ENCODE results near the gene STAC2.
"Not testable (repeated sequence)": the region's sequence is repeated elsewhere in the genome, so short reads cannot be mapped to it uniquely, and the experiment has no call there.

The STAC2 gene

DNA sequence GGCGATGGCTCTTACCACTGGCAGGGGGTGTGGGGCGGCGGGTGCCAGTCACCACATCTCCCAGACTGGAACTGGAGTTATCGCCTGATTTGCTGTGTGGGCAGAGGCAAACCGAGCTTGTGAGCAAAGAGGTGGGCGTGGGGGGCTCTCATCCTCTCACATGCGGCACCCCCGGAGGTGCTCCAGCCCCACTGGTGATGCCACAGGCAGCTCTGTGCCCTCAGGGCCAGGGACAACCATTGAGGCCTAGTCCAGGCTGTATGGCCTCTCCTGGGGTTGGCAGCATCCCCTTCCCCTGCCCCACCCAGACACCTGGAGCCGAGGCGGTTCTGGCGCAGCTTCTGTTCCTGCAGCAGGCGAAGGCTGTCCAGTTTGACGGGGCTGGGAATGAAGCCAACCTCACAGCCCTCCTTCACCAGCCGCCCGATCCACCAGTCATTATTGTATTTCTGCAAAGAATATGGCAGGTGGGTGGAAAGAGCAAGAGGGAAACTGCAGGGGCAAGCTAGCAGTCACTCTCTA is 39.2 kb downstream of the STAC2 start:
- FAIRE-seq: no peak

DNA sequence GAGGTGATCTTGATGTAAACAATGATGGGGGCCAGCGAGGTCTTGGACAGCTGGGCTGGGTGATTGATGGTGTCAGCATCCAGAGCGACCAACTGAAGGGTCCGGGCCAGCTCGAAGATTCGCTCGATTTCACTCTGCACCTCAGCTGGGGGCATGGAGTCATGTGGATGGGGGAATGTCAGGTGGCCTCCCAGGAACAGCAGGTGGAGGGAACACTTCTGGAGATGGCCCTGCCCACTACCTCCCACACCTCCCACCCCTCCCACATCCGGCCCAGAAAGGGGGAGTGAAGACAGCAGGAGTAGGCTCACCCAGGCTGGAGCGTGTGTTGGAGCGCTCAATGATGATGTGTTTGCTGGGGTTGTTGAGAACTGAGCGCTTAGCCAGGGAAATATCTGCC is 42.0 kb downstream of the STAC2 start:
- no peak for FAIRE-seq

DNA sequence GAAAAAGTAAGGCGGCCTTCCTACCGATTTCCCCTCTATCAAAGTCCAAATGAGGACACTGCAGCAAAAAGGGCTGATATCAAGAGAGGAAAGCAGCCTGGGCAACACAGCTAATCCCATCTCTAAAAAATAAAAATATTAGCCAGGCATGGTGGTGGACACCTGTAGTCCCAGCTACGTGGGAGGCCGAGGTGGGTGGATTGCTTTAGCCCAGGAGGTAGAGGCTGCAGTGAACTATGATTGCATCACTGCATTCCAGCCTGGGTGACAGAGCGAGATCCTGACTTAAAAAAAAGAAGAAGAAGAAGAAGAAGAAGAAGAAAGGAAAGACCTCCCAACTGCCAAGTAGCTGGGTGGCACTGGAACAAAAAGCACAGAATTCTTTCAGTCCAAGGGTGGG is 42.7 kb downstream of the STAC2 start:
- no peak for FAIRE-seq

DNA sequence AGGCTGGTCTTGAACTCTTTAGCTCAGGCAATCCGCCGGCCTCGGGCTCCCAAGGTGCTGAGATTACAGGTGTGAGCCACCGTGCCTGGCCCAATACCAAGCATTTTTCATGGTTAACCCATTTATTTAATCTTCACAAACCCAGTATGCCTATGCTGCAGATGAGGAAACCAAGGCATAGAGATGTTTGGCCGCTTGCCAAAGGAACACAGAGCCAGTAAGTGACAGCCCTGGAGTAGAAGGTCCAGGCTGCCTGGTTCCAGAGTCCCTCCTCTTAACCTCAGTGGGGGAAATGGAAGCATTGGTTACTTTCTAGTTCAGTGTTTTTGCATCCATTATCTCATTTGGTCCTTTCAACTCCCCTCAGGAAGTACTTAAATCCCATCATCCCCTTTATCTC is 44.4 kb downstream of the STAC2 start:
- no peak for FAIRE-seq

DNA sequence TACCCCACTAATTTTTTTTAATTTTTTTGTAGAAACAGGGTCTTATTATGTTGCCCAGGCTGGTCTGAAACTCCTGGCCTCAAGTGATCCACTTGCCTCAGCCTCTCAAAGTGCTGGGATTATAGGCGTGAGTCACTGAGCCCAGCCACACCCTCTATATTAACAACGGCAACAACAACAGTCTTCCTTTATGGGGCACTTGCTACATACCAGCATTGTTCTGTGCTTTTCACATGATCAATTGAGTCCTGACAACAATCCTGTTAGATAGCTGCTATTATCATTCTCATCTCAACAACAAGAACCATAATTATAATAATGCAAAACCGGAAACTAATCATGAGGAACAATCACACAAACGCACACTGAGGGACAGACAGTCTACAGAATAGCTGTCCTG is 47.2 kb downstream of the STAC2 start:
- no peak for FAIRE-seq

DNA sequence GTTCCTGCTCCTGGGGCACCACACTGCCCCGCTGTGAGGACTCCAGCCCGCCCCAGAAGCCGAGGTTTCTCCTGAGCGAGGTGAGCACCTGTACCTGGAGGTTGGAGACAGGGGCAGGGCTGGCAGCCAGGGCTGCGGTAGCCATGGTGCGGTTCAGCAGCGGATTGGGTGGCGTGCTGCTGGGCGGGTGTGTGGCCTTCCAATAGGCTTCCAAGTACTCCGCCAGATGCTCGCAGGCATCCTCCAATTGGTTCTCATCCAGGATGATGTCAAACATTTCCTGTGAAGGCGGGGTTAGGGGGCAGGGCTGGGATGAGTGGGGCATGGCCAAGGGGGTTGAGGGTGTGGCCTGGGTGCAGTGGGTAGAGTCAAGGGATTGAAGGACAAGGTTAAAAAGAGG is 48.5 kb downstream of the STAC2 start:
- FAIRE-seq: no peak

DNA sequence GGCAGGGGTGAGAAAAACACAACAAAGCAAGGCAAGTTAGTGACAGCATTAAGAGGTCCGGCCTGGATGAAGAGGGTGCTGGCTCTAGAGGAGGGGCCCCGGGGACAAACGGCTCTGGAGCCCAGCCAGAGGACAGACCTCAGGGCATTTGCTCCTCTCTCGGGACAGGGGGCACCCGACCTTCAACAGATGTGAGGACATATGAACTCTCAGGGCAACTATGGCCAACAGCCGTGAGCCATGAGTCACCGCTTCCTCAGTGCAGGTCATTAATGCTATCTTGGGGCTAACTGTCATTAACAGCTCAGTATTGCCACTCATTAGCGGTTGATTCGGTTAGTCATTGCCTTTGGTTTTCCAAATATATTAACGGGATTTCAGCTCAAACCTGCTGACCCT is 50.1 kb downstream of the STAC2 start:
- no peak for FAIRE-seq

DNA sequence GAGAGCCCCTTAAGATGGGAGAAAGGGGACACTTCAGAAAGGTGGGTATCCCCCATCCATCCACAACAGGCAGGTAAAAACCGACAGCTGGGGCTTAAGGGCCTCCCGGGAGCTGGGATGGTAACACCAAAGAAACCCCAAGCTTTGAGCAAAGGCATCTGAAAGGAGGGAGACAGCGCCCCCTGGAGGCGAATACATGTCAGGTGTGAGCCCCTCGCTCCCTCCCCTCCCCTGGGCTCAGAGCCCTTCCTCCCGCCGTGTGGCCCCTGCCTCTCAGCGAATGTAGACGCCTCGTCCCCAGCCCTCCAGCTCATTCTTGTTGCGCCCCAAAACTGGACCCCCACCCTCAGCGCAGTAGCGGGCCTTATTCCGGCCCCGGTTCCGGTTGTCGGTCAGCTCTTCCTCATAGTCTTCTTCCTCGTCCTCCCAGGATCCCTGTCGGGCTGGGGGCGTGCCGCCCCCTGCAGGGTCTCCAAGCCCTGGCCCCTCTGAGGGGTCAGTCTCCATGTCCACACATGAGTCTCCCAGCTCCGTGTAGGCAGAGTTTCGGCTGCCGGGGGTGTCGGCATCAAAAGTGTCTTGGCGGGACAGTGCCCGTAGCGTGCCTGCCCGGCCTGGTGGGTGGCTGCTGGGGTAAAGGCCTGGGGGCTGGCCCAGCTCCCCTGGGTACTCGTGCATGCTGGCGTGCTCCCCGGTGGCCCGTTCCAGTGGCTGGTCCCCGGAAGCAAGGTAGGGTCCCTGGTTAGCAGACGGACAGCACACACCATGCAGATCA is 50.6 kb downstream of the STAC2 start:
- FAIRE-seq: no peak

DNA sequence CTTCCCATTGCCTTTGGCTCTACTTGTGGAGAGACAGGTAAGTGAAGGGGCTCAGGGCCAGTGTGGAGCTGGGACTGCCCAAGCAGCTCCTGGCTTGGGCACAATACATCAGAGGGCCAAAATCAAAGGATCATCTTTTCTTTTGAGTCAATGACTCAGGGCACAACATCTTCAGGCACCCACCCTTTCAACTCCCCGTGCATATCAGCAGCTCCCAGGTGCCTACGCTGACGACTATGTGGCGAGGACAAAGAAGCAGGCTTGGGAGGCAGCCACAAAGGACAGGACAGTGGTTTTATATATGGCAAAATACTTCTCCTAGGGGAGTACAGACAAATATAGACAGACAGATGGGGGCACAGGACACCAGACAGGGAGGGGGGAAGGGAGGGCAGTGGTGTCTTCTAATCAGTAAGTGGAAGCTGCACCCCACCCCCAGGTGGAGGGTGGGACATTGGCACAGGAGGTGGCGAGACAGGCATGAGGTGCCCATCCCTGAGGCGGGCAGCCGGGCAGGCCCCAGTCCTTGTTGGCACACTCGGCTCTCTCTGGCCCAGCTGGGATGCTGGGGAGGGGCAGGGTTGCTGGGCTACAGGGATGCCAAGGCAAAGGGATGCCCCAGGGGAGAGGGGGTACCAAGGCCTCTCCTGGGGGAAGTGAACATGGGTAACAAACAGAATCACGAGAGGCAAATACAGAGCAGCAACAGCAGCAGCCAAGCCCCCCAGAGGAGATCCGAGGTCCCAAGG is 52.0 kb downstream of the STAC2 start:
- FAIRE-seq: no peak

DNA sequence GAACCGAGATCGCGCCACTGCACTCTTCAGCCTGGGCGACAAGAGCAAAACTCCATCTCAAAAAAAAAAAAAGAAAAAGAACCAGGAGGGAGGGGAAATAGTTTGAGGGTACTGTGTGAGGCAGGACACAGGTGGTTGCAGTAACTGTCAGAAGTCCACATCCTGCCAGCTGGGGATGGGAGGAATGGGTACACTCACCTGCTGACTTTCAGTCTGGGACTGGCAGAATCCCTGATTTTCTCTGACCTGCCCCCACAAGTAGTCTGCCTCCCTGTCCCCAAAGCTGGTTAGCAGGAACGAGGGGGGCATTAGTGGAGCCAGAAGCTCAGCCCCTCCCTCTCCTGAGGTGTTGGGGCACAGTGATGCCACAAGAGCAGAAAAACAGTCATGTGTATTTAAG is 52.7 kb downstream of the STAC2 start:
- no peak for FAIRE-seq

DNA sequence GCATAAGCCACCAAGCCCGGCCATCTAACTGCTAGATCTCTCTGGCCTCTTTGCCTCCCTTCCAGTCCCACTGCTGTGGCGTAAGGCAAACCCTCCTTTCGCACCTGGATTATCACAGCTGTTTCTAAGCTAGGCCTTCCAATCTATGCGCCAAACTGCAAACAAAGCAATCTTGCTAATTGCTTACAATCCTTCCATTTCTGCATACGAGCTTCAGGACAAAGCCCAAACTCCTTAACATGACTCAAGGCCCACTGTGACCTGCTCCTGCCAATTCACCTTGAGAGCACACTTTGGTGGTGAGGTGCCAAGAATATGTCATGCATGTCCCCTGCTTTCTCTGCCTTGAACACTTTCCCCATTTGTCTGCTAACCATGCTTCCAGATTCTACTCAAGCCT is 53.8 kb downstream of the STAC2 start:
- no peak for FAIRE-seq

DNA sequence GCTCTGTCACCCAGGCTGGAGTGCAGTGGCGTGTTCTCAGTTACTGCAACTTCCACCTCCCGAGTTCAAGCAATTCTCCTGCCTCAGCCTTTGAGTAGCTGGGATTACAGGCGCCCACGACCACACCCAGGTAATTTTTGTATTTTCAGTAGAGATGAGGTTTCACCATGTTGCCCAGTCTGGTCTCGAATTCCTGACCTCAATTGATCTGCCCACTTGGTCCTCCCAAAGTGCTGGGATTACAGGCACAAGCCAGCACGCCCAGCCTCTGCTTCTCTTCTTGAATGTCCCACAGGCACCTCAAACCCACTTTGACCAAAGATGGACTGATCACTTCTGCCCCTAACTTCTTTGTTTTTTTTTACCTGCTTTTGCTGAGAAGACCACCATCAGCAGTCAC is 55.2 kb downstream of the STAC2 start:
- no peak for FAIRE-seq

DNA sequence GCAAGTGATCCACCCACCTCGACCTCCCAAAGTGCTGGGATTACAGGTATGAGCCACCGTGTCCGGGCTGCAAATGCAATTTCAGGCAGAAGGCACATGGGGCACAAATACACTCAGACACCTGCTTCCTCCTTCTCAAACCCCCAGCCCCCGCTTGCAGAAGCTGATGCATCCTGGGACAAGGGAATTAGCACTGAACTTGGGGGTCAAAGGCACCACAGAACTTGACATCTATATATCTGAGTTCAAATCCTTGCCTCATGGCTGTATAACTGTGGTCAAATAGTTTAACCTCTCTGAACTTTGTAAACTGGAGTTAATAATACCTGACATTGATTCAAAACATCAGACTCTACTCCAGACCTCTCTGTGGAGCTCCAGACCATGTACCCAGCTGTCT is 55.6 kb downstream of the STAC2 start:
- FAIRE-seq: no peak

DNA sequence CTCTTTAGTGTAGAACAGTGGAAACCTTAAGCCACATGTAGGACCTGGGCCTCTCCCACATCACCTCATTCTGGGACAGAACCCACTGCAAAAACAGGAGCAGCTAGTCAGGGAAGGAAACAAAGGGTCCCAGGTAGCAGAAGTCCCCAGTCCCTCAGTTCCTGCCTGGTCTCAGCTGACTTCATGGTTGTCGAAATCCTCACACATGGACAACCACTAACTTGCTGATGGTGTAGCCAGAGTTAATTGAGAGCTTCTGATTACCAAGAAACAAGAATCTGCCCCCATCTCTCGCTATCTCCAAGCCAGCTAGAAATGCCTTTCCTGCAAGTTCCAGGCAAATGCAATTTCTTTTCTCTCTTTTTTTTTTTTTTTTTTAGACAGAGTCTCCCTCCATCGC is 56.2 kb downstream of the STAC2 start:
- no peak for FAIRE-seq

DNA sequence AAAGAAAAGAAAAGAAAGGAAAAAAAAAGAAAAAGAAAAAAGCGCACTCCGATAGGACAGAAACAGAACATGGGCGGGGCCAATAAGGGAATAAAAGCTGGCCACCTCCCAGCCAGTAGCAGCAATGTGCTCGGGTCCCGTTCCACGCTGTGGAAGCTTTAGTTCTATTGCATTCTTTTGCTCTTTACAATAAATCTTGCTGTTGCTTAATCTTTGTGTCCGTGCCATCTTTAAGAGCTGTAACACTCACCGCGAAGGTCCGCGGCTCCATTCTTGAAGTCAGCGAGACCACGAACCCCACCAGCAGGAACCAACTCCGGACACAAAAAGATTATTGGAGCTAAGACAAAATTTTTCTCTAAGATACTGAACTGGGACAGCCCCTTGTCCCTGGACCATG is 56.6 kb downstream of the STAC2 start:
- no peak for FAIRE-seq

DNA sequence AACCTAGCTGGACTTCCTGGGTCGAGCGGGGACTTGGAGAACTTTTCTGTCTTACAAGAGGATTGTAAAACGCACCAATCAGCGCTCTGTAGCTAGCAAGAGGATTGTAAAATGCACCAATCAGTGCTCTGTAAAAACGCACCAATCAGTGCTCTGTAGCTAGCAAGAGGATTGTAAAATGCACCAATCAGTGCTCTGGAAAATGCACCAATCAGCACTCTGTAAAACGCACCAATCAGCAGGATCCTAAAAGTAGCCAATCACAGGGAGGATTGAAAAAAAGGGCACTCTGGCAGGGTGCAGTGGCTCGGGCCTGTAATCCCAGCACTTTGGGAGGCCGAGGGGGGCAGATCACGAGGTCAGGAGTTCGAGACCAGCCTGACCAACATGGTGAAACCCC is 57.2 kb downstream of the STAC2 start:
- not testable (repeated sequence) for FAIRE-seq

DNA sequence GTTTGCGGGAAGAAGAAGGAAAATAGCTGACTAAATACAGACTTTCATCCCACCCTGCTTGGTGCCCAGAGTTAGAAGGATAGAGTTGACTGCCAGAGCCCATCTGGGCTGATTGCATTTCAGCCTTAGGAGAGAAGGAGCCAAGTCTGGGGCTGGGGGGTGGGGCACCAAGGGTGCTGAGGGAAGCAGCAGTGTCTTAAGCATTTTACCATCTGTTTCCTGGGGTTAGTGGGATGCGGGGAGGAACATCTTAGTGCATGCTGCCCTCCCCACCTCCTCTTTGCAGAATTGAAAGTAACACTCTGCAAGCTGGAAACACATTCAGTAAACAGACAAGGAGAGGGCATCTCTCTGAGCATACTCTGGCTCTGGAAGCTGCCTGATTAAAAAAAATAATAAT is 58.3 kb downstream of the STAC2 start:
- no peak for FAIRE-seq

DNA sequence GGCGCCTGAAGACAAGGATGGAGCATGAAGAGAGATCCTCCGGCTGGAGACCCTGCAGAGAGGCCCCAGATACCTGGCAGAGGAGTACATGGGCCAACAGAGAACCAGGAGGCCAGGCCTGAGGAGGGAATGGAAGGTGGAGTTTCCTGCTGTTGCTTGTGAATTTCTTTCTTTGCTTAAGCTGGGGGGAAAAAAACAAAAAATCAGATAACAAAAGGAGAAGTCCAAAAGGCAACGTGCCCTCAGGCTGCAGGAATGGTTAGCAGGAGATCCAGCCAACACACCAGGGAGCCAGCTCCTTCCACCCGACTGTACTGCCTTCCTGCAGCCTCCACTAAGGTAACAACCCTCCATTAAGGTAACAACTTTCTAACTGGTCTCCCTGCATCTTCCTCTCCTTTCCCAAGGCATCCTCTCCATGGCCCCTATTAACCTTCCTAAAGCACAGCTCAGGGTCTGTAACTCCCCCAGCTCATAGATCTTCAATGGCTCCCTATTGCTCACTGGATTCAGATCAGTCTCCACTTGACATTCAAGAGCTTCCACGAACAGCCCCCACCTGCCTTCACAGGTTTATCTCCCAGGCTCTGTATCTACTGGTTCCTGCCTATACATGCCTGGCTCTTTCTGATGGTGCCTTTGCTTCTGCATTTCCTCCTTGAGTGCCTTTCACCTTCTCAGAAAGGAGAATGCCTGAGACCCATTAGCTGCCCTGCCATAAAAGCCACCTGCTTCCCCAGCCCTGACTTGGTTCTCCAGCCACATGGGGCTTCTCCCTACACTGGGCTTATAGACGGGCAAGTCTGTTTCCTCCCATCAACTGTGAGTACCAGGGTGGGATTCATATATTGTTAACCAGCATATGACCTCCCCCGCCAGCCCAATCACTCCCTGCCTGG is 59.1 kb downstream of the STAC2 start:
- no peak for FAIRE-seq

DNA sequence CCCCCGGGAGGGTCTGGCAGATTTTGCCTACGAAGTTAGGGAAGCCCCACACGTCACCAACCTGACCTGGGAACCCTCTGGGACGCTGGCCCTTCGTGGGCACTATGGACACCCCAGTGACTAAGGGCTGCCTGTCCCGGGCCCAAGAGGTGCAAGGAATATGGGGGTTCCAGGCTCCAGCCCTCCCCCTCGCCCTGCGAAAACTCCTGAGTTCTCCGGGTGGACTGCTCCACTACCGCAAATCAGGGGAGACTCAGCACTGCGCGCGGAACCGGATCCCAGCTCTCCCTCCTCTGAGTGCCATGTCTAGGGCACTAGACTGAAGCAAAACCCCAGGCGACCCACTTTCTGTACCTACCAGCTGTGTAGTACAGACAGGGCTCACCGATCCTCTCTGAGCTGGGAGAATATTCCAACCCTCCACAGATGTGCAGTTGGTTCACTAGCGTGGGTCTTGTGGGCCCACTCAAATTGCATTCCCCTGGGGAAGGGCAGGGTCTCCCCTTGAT is 59.9 kb downstream of the STAC2 start, which contains the start of gene ARL5C:
Gene ARL5C (minus strand): TSS at position 321 of the 509 bp plus-strand sequence. CDS start 401 bp downstream, outside the sequence.
- FAIRE-seq: no peak

DNA sequence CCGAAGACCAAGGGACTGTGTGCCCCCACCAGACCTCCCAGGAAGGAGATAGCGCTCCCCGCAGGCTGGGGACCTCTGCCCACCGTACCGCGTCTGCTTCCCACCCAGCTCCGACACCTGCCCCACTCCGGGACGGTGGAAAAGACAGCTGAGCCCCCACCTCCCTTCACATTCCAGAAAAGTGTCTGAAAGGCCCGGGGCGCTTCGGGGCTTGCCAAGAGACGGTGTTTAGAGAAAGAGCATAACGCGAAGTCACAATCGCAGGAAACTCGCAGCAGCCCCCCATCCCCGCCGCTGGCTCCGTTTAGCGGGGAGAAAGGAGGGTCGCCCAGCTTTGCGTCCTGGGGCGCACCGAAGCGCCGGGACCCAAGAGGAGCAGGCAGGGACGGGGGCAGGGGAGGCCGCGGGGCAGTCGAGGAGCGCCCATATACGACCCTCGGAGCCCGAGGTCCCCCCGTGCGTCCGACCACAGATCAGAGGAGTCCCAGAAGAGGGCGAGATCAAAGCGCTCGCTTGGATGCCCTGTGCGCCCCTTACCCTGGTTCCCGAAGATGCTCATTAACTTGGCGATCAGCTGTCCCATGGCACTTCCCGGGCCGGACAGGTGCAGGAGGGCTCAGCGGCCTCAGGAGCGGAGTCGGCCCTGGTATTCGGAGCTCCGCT is 60.4 kb downstream of the STAC2 start:
- FAIRE-seq: no peak

DNA sequence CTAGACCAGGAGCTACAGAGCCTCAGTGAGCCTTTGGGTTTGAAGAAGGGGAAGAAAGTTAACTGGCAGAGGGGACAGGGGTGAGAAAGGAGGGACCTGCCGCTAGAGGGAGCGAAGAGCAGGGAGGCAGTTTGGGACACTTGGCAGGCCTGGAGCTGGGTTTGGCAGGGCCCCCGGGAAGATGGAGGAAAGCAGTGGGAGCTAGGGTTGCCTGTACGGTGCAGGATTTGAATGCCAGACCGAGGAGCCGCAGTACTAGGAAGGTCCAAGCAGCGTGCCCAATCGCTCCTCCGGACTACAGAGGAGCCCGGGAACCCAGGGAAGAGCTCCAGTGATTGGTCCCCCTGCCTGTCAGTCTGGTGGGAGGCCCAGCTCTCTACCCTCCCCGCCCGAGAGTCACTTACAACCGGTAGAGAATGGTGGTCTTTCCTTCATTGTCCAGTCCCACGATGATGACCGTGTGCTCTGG is 61.0 kb downstream of the STAC2 start:
- no peak for FAIRE-seq

DNA sequence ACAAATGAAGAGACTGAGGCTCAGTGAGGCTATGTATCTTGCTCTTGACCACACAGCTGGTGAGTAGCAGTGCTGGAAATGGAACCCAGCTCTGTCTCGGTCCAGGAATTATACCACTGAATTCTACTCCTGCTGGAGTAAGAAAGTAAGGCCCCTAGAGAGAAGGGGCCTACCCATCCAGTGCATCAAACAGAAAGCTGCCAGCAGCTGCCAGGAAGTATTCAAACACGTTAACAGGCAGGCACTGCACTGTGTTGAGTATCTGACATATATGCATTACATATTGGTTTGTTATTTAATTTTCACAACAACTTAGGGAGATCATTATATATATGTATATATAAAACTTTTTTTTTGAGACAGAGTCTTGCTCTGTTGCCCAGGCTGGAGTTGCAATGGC is 63.8 kb downstream of the STAC2 start:
- no peak for FAIRE-seq

Data from A204.1 (cell line).